Activated CD4-positive, alpha-beta T cell treated with anti-CD3 and anti-CD28 coated beads, Interleukin-2, amount 50 U/mL, for 1 hour (primary cell): Measurements from ENCODE around the gene ZNF333.
"Not testable (repeated sequence)": the region's sequence is repeated elsewhere in the genome, so short reads cannot be mapped to it uniquely, and the experiment has no call there.

Experiments
- DNase-seq: peaks from one replicate; pipeline ENCODE4 v3.0.0-alpha.2; 2020

The ZNF333 gene

GRCh38 chr19:14700711-14701375 lies 11.0 kb downstream of the ZNF333 start:
- DNase-seq = no peak

- no peak for DNase-seq
These were observed 14.0 kb downstream of the ZNF333 start for GRCh38 chr19:14703833-14704232.

GRCh38 chr19:14704450-14704849 lies 14.6 kb downstream of the ZNF333 start:
- DNase-seq = no peak

GRCh38 chr19:14715841-14716240 lies 26.0 kb downstream of the ZNF333 start:
- no peak for DNase-seq

GRCh38 chr19:14718522-14719116 lies 28.8 kb downstream of the ZNF333 start:
- no peak for DNase-seq

- DNase-seq = no peak
These were observed 29.3 kb downstream of the ZNF333 start for GRCh38 chr19:14719162-14719561.

- DNase-seq = no peak
These were observed 32.3 kb downstream of the ZNF333 start for GRCh38 chr19:14722127-14722526.

- no peak for DNase-seq
These were observed 38.7 kb downstream of the ZNF333 start for GRCh38 chr19:14728595-14728994.

GRCh38 chr19:14731200-14731599 lies 41.4 kb downstream of the ZNF333 start:
- DNase-seq = no peak

GRCh38 chr19:14732510-14732909 lies 42.7 kb downstream of the ZNF333 start:
- DNase-seq = no peak

- DNase-seq = no peak
These were observed 43.7 kb downstream of the ZNF333 start for GRCh38 chr19:14733574-14733973.

- DNase-seq = no peak
These were observed 46.1 kb downstream of the ZNF333 start for GRCh38 chr19:14735915-14736314.

- no peak for DNase-seq
These were observed 57.0 kb downstream of the ZNF333 start for GRCh38 chr19:14746886-14747285.

- no peak for DNase-seq
These were observed 58.8 kb downstream of the ZNF333 start for GRCh38 chr19:14748601-14749000.

- DNase-seq = no peak
These were observed 69.0 kb downstream of the ZNF333 start for GRCh38 chr19:14758816-14759215.

- no peak for DNase-seq
These were observed 71.8 kb downstream of the ZNF333 start for GRCh38 chr19:14761607-14762006.

GRCh38 chr19:14762111-14762510 lies 72.3 kb downstream of the ZNF333 start:
- no peak for DNase-seq

- DNase-seq = no peak
These were observed 73.8 kb downstream of the ZNF333 start for GRCh38 chr19:14763497-14764145.

- no peak for DNase-seq
These were observed 74.6 kb downstream of the ZNF333 start for GRCh38 chr19:14764401-14764800.

GRCh38 chr19:14765403-14765802 lies 75.6 kb downstream of the ZNF333 start:
- DNase-seq = peak; percentile 7

GRCh38 chr19:14765841-14766240 lies 76.0 kb downstream of the ZNF333 start:
- DNase-seq = not testable (repeated sequence)

- no peak for DNase-seq
These were observed 77.7 kb downstream of the ZNF333 start for GRCh38 chr19:14767466-14767971.

GRCh38 chr19:14768001-14768400 lies 78.2 kb downstream of the ZNF333 start:
- DNase-seq = no peak

- no peak for DNase-seq
These were observed 79.4 kb downstream of the ZNF333 start for GRCh38 chr19:14769201-14769600.
